Measurements from ENCODE around the gene SAG.

Gene SAG

DNA sequence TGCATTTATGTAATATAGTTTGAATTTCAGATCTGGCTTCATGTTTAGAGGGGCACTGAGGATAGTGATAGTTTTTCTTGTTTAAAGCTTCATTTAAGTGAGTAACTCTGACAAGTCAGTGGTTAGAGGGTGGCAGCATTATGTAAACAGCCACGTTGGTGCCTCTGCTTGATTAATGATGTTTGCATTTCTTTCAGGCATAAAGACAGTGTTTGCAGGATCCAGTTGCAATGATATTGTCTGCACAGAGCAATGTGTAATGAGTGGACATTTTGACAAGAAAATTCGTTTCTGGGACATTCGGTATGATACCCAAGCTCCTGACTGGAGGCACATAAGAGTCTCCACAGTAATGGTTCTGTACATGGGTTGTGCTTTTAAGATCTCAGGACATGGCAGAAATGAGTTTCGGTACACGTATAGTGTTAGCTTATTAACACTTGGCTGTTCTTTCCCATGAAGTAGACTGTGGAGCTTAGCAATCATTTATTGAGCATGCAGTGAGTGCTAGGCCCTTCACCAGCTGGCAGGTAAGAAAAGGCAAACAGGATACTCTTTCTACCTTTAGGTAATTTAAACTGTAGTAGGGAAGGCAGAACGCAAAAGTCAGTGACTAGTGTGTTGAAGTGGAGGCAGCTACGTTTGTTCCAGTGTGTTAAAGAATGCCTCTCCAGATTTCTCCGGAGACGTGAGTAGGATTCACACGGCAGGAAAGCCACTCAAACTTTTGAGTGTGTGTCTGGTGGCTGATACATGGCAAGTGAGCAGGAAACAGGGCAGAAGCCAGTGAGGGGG, 17.4 kb upstream of the SAG start:
- POLR2A ChIA-PET = no interaction called here
- DNase-seq (ENCODE audit: extremely low spot score) = no peak
- CTCF ChIA-PET = interaction anchor here (1.1 kb wide), 1 partner anchor 22 kb away, joined by 3 read pairs; no protein-coding TSS in a partner anchor
- TF ChIP-seq, protein P1, sequence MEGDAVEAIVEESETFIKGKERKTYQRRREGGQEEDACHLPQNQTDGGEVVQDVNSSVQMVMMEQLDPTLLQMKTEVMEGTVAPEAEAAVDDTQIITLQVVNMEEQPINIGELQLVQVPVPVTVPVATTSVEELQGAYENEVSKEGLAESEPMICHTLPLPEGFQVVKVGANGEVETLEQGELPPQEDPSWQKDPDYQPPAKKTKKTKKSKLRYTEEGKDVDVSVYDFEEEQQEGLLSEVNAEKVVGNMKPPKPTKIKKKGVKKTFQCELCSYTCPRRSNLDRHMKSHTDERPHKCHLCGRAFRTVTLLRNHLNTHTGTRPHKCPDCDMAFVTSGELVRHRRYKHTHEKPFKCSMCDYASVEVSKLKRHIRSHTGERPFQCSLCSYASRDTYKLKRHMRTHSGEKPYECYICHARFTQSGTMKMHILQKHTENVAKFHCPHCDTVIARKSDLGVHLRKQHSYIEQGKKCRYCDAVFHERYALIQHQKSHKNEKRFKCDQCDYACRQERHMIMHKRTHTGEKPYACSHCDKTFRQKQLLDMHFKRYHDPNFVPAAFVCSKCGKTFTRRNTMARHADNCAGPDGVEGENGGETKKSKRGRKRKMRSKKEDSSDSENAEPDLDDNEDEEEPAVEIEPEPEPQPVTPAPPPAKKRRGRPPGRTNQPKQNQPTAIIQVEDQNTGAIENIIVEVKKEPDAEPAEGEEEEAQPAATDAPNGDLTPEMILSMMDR (IDR thresholded peaks at IDR 0.05; ENCODE audit: control extremely low read depth, extremely low read depth, low read depth, missing control alignments) = no peak

DNA sequence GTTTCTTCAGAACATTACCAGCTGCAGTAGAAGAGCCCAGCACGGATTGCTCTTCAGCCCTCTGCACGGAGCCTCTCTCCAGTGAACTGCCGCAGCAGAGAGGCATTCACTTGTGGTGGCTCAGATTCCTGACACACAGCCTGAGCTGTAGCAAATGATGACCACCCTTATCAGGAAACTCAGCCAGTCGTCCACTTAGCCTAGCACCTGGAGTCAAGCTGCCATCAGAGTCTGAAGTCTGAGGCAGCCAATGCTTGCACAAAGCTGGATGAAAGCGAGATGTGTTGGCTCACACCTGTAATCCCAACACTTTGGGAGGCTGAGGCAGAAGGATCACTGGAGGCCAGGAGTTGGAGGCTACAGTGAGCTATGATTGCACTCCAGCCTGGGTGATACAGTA, 11.7 kb upstream of the SAG start:
- ChIA-PET CTCF (interaction anchor here (0.7 to 0.9 kb wide), 3 partner anchors 12 to 44 kb away, joined by 3 to 4 read pairs (median 3); partner anchors contain the start of gene ATG16L1), POLR2A (interaction anchor here (0.6 kb wide), 1 partner anchor 218 kb away, joined by 5 read pairs; no protein-coding TSS in a partner anchor)
- TF ChIP-seq, protein P1 (IDR thresholded peaks at IDR 0.05; ENCODE audit: control extremely low read depth, extremely low read depth, low read depth, missing control alignments) = no peak
- DNase-seq (ENCODE audit: extremely low spot score) = no peak

DNA sequence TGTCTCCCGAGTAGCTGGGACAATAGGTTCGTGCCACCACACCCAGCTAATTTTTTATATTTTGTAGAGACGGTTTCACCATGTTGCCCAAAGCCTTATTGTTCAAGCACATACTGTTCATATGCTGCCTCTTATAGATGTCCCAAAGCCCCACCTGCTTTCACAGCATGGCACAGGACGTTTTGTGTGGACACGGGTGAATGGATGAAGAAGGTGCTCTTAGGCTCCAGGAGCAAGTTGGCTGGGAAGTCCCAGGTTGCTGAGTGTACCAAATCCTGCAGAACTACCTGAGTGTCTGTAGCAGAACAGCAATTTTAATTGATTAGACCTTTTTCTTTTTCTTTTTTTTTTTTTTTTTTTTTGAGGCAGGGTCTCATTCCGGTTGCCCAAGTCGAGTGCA, 10.5 kb upstream of the SAG start:
- TF ChIP-seq, protein P1 (IDR thresholded peaks at IDR 0.05; ENCODE audit: control extremely low read depth, extremely low read depth, low read depth, missing control alignments) = no peak
- CTCF ChIA-PET = no interaction called here
- POLR2A ChIA-PET = no interaction called here

DNA sequence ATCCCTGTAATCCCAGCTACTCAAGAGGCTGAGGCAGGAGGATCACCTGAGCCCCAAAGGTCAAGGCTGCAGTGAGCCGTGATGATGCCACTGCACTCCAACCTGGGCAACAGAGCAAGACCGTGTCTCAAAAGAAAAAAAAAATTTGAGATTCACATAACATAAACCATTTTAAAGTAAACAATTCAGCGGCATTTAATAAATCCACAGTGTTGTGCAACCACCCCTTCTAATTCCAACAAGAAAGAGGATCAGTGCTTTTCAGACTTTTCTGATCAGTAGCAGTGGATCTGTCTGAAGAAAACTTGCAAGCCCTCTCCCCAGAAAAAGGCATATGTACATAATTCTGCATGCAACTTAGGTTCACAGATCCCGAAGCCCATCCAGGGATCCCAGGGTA, 7.2 kb upstream of the SAG start:
- POLR2A ChIA-PET = no interaction called here
- TF ChIP-seq, protein P1 (IDR thresholded peaks at IDR 0.05; ENCODE audit: control extremely low read depth, extremely low read depth, low read depth, missing control alignments) = no peak
- no peak for DNase-seq (ENCODE audit: extremely low spot score)
- CTCF ChIA-PET = no interaction called here

More for the DNA sequence above, 10.5 kb upstream of the SAG start:
- DNase-seq (ENCODE audit: extremely low spot score) = no peak

DNA sequence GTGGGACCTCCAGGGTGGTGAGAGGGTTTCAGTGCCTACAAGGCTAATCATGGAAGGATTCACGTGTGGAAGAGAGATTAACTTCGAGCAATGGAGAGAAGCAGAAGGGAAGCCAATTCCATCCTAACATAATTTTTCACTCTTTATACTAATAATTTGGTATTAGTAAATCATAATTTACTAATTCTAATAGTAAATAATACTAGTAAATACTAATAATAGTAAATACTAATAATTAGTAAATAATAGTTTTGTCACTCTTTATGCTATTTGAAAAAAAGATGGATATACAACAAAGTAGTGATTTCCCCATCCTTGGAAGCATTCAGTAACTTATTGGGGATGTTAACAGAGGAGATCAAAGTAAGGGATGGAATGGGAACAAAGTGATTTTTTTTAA, 6.4 kb upstream of the SAG start:
- DNase-seq (ENCODE audit: extremely low spot score) = no peak
- TF ChIP-seq, protein P1 (IDR thresholded peaks at IDR 0.05; ENCODE audit: control extremely low read depth, extremely low read depth, low read depth, missing control alignments) = no peak
- POLR2A ChIA-PET = no interaction called here
- CTCF ChIA-PET = interaction anchor here (1.2 to 2.3 kb wide), 2 partner anchors 16 to 53 kb away, joined by 4 to 8 read pairs; partner anchors contain the start of gene DGKD

DNA sequence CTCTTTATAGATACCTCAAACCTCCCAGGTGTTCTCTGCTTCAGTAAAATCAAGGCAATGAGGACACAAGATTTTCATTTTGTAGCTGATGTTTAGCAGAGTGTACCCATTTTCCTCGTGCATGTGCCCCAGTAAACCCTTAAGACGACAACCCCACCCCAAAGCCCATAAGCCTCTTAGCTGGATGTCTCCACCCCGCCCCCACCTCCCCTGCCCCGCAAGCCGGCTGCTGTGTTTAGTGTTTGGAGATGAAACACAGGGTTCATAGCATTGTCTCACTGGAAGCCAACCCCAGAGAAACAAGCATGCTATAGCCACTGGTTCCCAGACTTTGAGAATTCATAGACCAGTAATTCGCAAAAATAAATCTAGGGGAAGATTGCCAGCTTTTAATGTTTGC, 5.8 kb upstream of the SAG start:
- TF ChIP-seq, protein P1 (IDR thresholded peaks at IDR 0.05; ENCODE audit: control extremely low read depth, extremely low read depth, low read depth, missing control alignments) = no peak
- CTCF ChIA-PET = interaction anchor here (1.2 to 2.3 kb wide), 3 partner anchors 15 to 134 kb away, joined by 4 to 8 read pairs (median 4); partner anchors contain the start of gene DGKD
- POLR2A ChIA-PET = interaction anchor here (0.7 kb wide), 1 partner anchor 140 kb away, joined by 6 read pairs; no protein-coding TSS in a partner anchor
- DNase-seq (ENCODE audit: extremely low spot score) = no peak

Measured in GM10248 (cell line).